Prostate gland (tissue), 2 donors: ENCODE data around the gene DPH1.

Source experiments
- POLR2A ChIP-seq: fragments of 450-650 bp; IDR thresholded peaks from one replicate; pipeline ENCODE4 v1.6.1; 2016; ENCODE audit warnings: antibody characterized with exemption, mild to moderate bottlenecking
- POLR2AphosphoS5 ChIP-seq: sonication (generic); formaldehyde crosslinking; IDR thresholded peaks from one replicate; pipeline ENCODE4 v1.6.1; 2017; ENCODE audit warnings: antibody characterized with exemption
- TF ChIP-seq, protein P1 (sequence below), 4 experiments: fragments of 200-600 bp in 2 of 4; fragments of 450-650 bp in 2 of 4; sonication (generic) in 2 of 4; IDR thresholded peaks; 1 replicate in 3 of 4; 2 replicates in 1 of 4; pipeline ENCODE4 v1.5.1; 2016 to 2019; ENCODE audit warnings: antibody characterized with exemption in 4 of 4, mild to moderate bottlenecking in 2 of 4, moderate library complexity in 2 of 4

DNA sequence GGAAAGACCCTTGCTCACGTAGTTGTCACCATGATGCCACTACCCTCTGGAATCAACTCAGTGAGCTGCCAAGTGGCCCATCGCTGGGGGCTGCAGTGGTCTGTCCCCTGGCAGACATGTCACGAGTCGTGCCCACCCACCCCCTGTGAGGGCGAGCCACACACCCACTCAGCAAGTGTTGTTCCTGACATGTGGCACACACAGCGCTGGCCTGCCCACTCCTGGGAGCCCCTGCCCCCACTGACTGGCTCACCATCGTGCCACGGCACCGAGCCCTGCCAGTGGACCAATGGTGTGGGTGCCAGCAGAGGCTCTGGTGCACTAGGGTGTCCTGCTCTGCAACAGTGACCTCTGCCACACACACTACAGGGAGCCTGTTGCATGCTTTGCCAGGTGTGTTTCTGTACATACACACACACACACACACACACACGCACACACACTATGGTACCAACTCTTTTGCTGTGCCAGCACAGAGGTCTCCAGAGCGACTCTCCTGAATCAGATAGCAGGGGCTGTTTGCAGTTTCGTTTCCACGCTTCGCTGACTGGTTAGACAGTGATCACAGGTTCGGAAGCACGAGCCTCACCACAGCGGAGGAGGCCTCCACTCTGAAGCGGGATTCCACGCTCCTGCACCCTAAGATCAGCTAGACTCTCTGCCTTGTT, 12.5 kb upstream of the DPH1 start:
- TF ChIP-seq POLR2A (no peak), POLR2AphosphoS5 (no peak)
- TF ChIP-seq, protein P1, sequence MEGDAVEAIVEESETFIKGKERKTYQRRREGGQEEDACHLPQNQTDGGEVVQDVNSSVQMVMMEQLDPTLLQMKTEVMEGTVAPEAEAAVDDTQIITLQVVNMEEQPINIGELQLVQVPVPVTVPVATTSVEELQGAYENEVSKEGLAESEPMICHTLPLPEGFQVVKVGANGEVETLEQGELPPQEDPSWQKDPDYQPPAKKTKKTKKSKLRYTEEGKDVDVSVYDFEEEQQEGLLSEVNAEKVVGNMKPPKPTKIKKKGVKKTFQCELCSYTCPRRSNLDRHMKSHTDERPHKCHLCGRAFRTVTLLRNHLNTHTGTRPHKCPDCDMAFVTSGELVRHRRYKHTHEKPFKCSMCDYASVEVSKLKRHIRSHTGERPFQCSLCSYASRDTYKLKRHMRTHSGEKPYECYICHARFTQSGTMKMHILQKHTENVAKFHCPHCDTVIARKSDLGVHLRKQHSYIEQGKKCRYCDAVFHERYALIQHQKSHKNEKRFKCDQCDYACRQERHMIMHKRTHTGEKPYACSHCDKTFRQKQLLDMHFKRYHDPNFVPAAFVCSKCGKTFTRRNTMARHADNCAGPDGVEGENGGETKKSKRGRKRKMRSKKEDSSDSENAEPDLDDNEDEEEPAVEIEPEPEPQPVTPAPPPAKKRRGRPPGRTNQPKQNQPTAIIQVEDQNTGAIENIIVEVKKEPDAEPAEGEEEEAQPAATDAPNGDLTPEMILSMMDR (IDR thresholded peaks at IDR 0.05), result no peak
